ENCODE measurements around the gene DISC1.
"Not testable (repeated sequence)": the region's sequence is repeated elsewhere in the genome, so short reads cannot be mapped to it uniquely, and the experiment has no call there.

The DISC1 gene

GRCh38 chr1:231865331-231865730, 238.7 kb downstream of the DISC1 start:
- DNase-seq, result no peak

- DNase-seq, result peak; percentile 52 to 63
Observed at GRCh38 chr1:231866392-231867331, 240.1 kb downstream of the DISC1 start.

DNA sequence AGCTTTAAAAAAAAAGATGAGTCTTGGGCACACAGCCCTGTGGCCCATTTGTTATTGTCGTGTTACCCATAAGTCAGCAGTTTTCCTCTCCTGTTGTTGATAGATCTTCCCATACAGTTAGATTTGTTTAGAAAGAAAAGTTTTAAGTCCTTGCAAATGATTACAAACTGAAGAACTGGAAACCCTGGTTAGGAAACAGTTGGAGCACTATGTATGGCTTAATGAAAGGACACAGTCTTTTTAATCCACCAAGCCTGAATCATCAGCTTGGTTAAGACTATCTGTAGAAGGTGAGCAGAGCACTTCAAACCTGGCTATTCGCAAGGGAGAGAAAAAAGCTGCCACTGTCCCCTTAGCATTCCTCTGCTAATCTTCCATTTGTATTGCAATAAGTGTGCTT, 241.0 kb downstream of the DISC1 start:
- no peak for DNase-seq

DNA sequence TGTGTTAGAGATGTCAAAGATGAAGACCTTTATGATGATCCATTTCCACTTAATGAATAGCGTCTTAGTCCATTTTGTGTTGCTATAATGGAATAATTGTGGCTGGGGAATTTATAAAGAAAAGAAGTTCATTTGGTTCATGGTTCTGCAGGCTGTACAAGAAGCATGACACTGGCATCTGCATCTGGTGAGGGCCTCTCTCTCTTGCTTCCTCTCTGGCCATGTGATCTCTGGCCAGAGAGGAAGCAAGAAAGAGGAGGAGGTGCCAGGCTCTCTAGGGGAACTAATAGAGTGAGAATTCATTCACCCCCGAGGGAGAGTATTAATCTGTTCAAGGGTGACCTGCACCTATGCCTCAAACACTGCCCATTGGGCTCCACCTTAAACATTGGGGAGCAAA, 242.8 kb downstream of the DISC1 start:
- DNase-seq, result peak in 1 of 2 donors; percentile 12

DNA sequence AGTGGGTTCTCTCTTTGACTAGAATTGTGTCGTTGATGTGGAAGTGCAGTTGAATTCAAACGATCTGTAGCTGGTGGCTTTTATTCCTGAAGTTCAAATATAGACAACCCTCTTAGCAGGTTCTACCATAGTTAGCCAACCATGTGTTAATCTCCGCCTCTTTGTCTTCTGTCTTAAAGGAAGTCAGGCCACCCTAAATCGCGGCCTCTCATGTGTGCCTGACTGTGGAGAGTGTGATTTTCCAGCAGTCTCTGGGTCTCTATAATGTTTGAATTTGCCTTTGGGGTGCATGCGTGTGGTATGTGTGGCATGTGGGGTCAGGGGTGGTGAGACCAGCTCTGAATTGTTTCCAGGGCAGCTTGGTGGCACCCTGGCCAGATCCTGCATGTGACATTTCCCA, 244.9 kb downstream of the DISC1 start:
- DNase-seq, result no peak

GRCh38 chr1:231871878-231872277, 245.3 kb downstream of the DISC1 start:
- DNase-seq, result no peak

GRCh38 chr1:231872461-231872910, 245.9 kb downstream of the DISC1 start:
- DNase-seq, result no peak

GRCh38 chr1:231878737-231879136, 252.1 kb downstream of the DISC1 start:
- no peak for DNase-seq

GRCh38 chr1:231879296-231879695, 252.7 kb downstream of the DISC1 start:
- DNase-seq, result no peak

DNA sequence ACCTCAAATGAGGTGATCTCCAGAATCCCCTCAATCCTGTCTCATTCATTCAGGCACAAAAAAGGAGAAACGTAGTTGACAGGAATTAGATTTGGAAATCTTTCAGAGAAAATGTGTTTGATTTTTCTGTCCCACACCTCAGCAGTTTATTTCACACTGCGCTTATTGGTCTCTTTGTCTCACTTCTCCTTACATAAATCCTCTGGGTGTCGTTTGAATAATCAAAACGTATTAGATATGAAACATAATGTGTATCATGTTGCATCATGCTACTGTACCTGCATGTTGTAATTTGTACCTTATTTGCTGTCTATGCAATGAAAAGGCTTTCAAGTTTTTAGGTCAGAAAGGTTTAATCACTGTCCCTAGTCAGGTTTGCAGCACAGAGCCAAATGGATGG, 255.7 kb downstream of the DISC1 start:
- no peak for DNase-seq

- no peak for DNase-seq
Observed at GRCh38 chr1:231882790-231883189, 256.2 kb downstream of the DISC1 start.

DNA sequence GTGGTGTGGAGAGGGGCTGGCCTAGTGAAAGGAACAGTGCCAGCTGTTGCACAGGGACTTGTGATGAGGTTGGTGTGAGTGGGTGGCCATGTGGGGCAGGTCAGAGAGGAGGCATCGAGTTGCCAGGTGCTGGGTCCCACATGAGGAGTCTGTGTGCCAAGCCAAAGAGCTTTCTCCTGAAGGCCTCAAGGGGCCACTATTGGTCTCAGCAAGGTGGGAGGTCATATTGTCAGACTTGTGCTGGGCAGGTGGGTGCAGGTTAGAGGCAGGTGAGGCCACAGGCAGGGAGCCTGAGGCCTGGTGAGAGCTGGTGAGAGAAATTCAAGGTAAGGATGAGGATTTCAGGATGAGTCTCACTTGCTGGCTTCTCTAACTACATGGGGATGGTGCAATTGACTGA, 256.8 kb downstream of the DISC1 start:
- DNase-seq, result no peak

- no peak for DNase-seq
Observed at GRCh38 chr1:231885209-231885854, 258.7 kb downstream of the DISC1 start.

DNA sequence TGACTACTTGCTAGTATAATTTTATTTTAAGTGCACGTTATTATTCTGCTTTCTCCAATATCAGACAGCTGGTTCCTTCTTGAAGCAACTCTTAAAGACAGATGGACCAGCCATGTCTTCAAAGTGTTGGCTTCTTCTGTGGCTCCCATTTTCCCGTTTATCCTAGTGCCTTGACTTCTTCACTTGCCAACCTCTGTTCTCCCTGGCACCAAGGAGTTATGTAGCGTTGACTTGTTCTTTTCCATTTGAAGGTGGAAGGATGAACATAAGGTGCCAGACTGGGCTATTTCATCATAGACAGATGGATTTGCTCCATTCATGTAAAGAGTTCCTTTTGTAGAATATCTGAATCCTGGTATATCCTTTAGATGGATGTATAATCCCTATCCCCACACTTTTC, 260.6 kb downstream of the DISC1 start:
- no peak for DNase-seq

GRCh38 chr1:231887866-231888265, 261.3 kb downstream of the DISC1 start:
- no peak for DNase-seq

DNA sequence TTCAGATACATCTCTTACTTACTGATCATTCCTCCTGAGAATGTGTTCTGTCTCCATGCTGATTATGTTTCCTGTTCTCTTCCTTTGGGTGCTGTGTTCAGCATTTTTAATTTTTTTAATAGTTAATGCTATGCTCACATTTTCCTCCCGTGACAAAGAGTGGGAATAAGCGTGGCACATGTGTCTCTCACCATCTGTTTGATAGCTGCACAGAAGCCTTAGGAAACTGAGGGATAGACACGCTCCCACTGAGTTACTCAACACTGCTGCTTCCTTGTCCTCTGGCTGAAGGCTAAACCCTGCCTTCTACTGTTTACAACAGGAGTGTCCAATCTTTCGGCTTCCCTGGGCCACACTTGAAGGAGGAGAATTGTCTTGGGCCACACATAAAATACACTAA, 264.2 kb downstream of the DISC1 start:
- no peak for DNase-seq

DNA sequence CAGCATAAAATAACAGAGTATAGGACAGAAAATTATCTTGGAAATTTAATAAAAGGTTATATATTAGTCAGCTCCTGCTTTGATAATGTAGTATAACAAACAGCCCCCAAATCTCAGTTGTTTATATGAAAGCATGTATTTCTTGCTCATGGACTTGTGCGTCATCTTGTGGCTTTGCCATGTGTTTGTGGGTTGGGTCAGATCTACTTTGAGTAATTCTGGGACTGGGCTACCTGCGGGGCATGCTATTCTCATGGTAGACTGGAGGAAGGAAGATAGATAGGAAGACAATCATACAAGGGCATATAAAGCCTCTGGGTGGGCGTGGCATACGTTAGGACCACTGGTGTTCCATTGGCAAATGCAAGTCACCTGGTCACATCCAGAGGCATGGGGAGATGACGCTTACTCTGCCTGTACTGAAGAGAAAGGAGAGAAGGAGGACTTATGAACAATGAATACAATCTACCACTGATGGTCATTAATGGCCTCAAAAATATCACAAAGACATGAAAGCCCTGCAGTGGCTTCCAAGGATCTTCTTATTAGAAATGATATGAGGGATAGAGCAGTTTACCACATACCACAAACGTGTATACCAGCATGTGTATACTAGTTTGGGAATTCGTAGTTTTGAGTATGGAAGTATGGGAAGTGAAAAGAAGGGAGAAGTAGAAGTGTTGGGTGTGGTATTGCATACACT, 267.0 kb downstream of the DISC1 start:
- no peak for DNase-seq

DNA sequence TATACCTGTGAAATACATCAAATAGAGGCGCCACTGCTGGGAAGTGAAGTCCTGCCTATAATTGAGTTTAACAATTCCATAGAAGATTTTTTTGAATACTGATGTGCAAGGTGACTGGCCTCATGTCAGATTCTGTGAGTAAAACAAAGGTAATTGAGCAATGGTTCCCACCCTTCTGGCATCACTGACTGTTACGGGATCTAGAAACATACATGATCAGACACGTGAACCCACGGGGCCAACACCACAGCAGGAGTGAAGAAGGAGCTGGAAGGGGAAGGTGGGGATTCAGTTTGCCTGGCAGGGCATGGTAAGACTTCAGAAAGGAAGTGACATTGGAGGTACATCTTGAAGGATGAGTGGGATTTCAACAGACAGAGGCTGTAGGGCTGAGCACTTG, 270.2 kb downstream of the DISC1 start:
- DNase-seq, result no peak

DNA sequence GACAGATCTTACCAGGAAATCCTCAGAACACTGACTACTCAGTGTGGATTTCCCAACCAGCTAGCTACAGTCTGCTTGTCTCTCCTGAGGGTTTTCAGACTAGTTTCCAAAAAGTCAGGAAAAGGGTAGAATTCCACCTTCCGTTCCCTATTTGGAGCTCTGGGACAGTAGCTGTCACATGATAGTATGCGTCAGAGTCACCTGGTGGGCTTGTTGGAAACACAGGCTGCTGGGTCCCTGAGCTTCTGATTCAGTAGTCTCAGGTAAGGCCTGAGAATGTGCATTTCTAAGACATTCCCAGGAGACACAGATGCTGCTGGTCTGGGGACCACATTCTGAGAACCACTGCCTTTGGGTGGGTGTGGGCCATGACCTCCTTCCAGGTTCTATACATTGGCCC, 272.5 kb downstream of the DISC1 start:
- no peak for DNase-seq

GRCh38 chr1:231899713-231900435, 273.3 kb downstream of the DISC1 start:
- DNase-seq, result no peak

DNA sequence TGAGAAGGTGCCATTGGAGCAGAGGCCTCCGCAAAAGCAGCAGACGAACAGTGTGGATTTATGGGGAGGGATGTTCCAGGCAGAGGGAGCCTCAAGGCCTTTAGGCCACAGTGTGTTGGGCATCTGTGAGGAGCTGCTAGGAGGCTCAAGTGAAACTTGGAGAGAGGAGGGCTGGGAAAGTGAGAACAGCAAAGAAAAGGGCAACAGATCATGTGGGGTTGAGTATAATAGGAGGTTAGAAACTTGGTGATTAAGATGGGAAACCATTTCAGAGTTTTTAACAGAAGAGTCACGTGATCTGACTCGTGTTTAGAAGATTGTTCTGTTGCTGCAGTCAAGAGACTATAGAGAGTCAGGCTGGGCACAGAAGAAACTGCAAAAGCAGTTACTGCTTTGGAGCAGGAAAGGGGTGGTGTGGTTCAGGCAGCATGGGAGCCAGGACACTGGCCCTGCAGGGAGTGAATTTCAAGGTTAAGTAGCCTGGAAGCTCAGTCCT, 277.0 kb downstream of the DISC1 start:
- DNase-seq, result no peak

GRCh38 chr1:231907310-231907709, 280.7 kb downstream of the DISC1 start:
- DNase-seq, result not testable (repeated sequence)

GRCh38 chr1:231913493-231913892, 286.9 kb downstream of the DISC1 start:
- DNase-seq, result no peak
